Heart left ventricle (tissue), 13 donors: ENCODE data around the gene ACADVL.
A peak's percentile ranks its signal among the peaks of the same experiment; 100 is the strongest.

Experiments
- POLR2A ChIP-seq, 2 donors: fragments of 450-650 bp; IDR thresholded peaks; one replicate each; pipeline ENCODE4 v1.6.1; 2017; ENCODE audit warnings: antibody characterized with exemption in 2 of 2, mild to moderate bottlenecking in 2 of 2, moderate library complexity in 2 of 2
- TF ChIP-seq, protein P1 (sequence below), 12 donors: fragments of 200-600 bp; sonication (generic) in 4 of 12; IDR thresholded peaks; one replicate each; pipeline versions ENCODE4 v1.5.0 to v1.8.0; 2018 to 2022; ENCODE audit warnings: antibody characterized with exemption in 12 of 12, mild to moderate bottlenecking in 5 of 12
- donor health status: ischemic (EF 13 %, LVEDD 7.1; RV severe dilation, severe dysfunction).
- donor health status: DM: no; HTN: yes; CAD: no.
- donor health status: DM: no; HTN: no; CAD: no.
- donor health status: ischemic (EF 25% LVEDD 6.9; RV normal size, moderate dysfunction).
- donor health status: ischemic (EF 25% LVEDD 5.7; RV mildly dilated, moderate dysfunction).
- donor health status: ischemic (EF 35%, LVEDD 5.7; RV mildly dilated, moderate dysfunction).
- donor health status: nonischemic (EF 11% LVEDD 7.7; RV severe dilation, severe dysfunction).
- donor health status: DM: yes; HTN: yes; CAD: no.
- donor health status: PGD.
- donor health status: ischemic (EF 29% LVEDD 5.4; RV normal size, mild dysfunction).
- donor health status: nonischemic (EF 23%, LVEDD 6.1; RV moderate dilation, normal function).

DNA sequence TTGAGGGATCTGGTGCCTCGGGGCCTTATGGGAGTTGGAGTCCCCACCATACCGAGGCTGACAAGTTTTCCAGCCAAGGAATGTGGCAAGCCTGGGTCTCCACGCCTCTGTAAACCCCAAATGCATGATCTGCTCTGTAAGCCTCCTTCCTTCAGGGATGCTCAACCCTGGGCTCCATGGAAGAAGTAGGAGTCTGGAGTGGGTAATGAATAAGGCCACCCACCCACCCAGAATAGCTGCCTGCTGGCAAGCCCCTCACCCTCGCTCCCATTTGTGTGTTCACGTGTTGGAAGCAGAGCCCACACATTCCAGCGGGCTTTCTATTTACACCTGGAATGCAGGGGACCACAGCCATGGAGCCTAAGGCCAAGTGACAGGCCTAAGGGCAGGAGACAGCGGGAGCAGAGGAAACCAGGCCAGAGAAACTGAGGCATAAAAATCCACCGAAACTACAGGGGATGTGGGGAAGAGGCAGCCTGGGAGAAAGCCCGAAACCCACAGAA is 4.6 kb upstream of the ACADVL start:
- TF ChIP-seq, protein P1, sequence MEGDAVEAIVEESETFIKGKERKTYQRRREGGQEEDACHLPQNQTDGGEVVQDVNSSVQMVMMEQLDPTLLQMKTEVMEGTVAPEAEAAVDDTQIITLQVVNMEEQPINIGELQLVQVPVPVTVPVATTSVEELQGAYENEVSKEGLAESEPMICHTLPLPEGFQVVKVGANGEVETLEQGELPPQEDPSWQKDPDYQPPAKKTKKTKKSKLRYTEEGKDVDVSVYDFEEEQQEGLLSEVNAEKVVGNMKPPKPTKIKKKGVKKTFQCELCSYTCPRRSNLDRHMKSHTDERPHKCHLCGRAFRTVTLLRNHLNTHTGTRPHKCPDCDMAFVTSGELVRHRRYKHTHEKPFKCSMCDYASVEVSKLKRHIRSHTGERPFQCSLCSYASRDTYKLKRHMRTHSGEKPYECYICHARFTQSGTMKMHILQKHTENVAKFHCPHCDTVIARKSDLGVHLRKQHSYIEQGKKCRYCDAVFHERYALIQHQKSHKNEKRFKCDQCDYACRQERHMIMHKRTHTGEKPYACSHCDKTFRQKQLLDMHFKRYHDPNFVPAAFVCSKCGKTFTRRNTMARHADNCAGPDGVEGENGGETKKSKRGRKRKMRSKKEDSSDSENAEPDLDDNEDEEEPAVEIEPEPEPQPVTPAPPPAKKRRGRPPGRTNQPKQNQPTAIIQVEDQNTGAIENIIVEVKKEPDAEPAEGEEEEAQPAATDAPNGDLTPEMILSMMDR (IDR thresholded peaks at IDR 0.05), result peak in 1 of 12 donors; percentile 4
- TF ChIP-seq POLR2A (IDR thresholded peaks at IDR 0.05), result no peak
